ENCODE measurements around the gene GPC5.

Gene GPC5

GRCh38 chr13:92387245-92387644, 988.8 kb downstream of the GPC5 start:
- DNase-seq (ENCODE audit: low read depth, low spot score) = no peak
- no peak overlapping the region for H3K4me3 ChIP-seq (ENCODE audit: low read depth, low read length)
- in situ Hi-C loops (cut with HindIII; ENCODE audit: low sequenced_read_pairs) = no loop called here
- no peak for TF ChIP-seq CTCF (IDR thresholded peaks at IDR 0.05; ENCODE audit: low read depth, low read length)

GRCh38 chr13:92390217-92390616, 991.8 kb downstream of the GPC5 start:
- H3K4me3 ChIP-seq (ENCODE audit: low read depth, low read length) = no peak overlapping the region
- DNase-seq (ENCODE audit: low read depth, low spot score) = no peak
- in situ Hi-C loops (cut with HindIII; ENCODE audit: low sequenced_read_pairs) = no loop called here
- TF ChIP-seq CTCF (IDR thresholded peaks at IDR 0.05; ENCODE audit: low read depth, low read length) = no peak

GRCh38 chr13:92403606-92404005, 1005.2 kb downstream of the GPC5 start:
- in situ Hi-C loops (cut with HindIII; ENCODE audit: low sequenced_read_pairs) = no loop called here
- no peak for TF ChIP-seq CTCF (IDR thresholded peaks at IDR 0.05; ENCODE audit: low read depth, low read length)
- no peak for DNase-seq (ENCODE audit: low read depth, low spot score)
- H3K4me3 ChIP-seq (ENCODE audit: low read depth, low read length) = no peak overlapping the region

- in situ Hi-C loops (cut with HindIII; ENCODE audit: low sequenced_read_pairs) = no loop called here
- no peak overlapping the region for H3K4me3 ChIP-seq (ENCODE audit: low read depth, low read length)
- no peak for DNase-seq (ENCODE audit: low read depth, low spot score)
- no peak for TF ChIP-seq CTCF (IDR thresholded peaks at IDR 0.05; ENCODE audit: low read depth, low read length)
Observed at GRCh38 chr13:92407858-92408257, 1009.4 kb downstream of the GPC5 start.

GRCh38 chr13:92412481-92412880, 1014.1 kb downstream of the GPC5 start:
- in situ Hi-C loops (cut with HindIII; ENCODE audit: low sequenced_read_pairs) = no loop called here
- no peak overlapping the region for H3K4me3 ChIP-seq (ENCODE audit: low read depth, low read length)
- TF ChIP-seq CTCF (IDR thresholded peaks at IDR 0.05; ENCODE audit: low read depth, low read length) = no peak
- DNase-seq (ENCODE audit: low read depth, low spot score) = no peak

GRCh38 chr13:92412996-92413395, 1014.6 kb downstream of the GPC5 start:
- no peak overlapping the region for H3K4me3 ChIP-seq (ENCODE audit: low read depth, low read length)
- DNase-seq (ENCODE audit: low read depth, low spot score) = no peak
- TF ChIP-seq CTCF (IDR thresholded peaks at IDR 0.05; ENCODE audit: low read depth, low read length) = no peak
- in situ Hi-C loops (cut with HindIII; ENCODE audit: low sequenced_read_pairs) = no loop called here

- no peak for TF ChIP-seq CTCF (IDR thresholded peaks at IDR 0.05; ENCODE audit: low read depth, low read length)
- in situ Hi-C loops (cut with HindIII; ENCODE audit: low sequenced_read_pairs) = no loop called here
- DNase-seq (ENCODE audit: low read depth, low spot score) = no peak
- no peak overlapping the region for H3K4me3 ChIP-seq (ENCODE audit: low read depth, low read length)
Observed at GRCh38 chr13:92413452-92413851, 1015.0 kb downstream of the GPC5 start.
